Esophagus muscularis mucosa (tissue), 4 donors: Measurements from ENCODE around the gene C1QB. TPM values are rescaled to one million over a fixed set of nuclear protein-coding genes. Genes with fewer than 3 reads are reported as not detected.
"Not testable (repeated sequence)": the region's sequence is repeated elsewhere in the genome, so short reads cannot be mapped to it uniquely, and the experiment has no call there.

Experiments used
- DNase-seq: peaks from one replicate; pipeline ENCODE4 v3.0.0-alpha.2; 2017; ENCODE audit errors: extremely low spot score
- H3K27ac ChIP-seq, 4 donors: fragments of 200-600 bp; sonication (generic); replicated peaks in 1 of 4; 1 replicate in 3 of 4; 2 replicates in 1 of 4; pipeline ENCODE4 v1.5.1; 2016 to 2019; ENCODE audit warnings: mild to moderate bottlenecking in 1 of 4
- H3K27me3 ChIP-seq, 4 donors: fragments of 200-600 bp; sonication (generic); one replicate each; pipeline versions ENCODE4 v1.5.1 to v1.6.0; 2016 to 2019
- H3K36me3 ChIP-seq, 4 donors: fragments of 200-600 bp; sonication (generic); one replicate each; pipeline ENCODE4 v1.5.1; 2016 to 2019
- H3K4me1 ChIP-seq, 4 donors: fragments of 200-600 bp; sonication (generic); one replicate each; pipeline ENCODE4 v1.5.1; 2016 to 2019
- H3K4me3 ChIP-seq, 4 donors: fragments of 200-600 bp; sonication (generic); 1 replicate in 2 of 4; 2 replicates in 2 of 4; pipeline ENCODE4 v1.5.1; 2016 to 2019; ENCODE audit warnings: mild to moderate bottlenecking in 4 of 4, moderate library complexity in 1 of 4
- H3K9me3 ChIP-seq, 4 donors: fragments of 200-600 bp; sonication (generic); 1 replicate in 3 of 4; 2 replicates in 1 of 4; pipeline ENCODE4 v1.5.1; 2016 to 2019
- CTCF ChIP-seq, 3 experiments: fragments of 200-600 bp in 2 of 3; fragments of 450-650 bp in 1 of 3; sonication (generic) in 2 of 3; IDR thresholded peaks; one replicate each; pipeline ENCODE4 v1.5.1; 2017 to 2019; ENCODE audit warnings: antibody characterized with exemption in 3 of 3, mild to moderate bottlenecking in 2 of 3, moderate library complexity in 1 of 3
- EP300 ChIP-seq: sonication (generic); formaldehyde crosslinking; IDR thresholded peaks from one replicate; pipeline ENCODE4 v1.6.1; 2017; ENCODE audit warnings: antibody characterized with exemption
- POLR2A ChIP-seq: fragments of 450-650 bp; IDR thresholded peaks from one replicate; pipeline ENCODE4 v1.6.1; 2017; ENCODE audit warnings: antibody characterized with exemption, moderate library complexity, mild to moderate bottlenecking, low read depth
- POLR2AphosphoS5 ChIP-seq, 2 donors: sonication (generic); formaldehyde crosslinking; IDR thresholded peaks; one replicate each; pipeline ENCODE4 v1.6.1; 2017; ENCODE audit warnings: antibody characterized with exemption in 2 of 2
- WGBS: methylation state at CpG from one replicate; pipeline ENCODE4 v1.1.5; 2018; 5-methylcytosine and 5-hydroxymethylcytosine counted together
- intact Hi-C: fragments of 100-400 bp; cut with DNase I; formaldehyde crosslinking; loops from one replicate; pipeline ENCODE4 v1.15.1; 2023
- total RNA-seq, 4 donors: library from RNA; depleted of rRNA; stranded (reverse); fragments of >200 nt; gene quantifications; one replicate each; pipeline versions ENCODE4 v1.1.0 to v1.2.1, GENCODE V29; 2016

Gene C1QB
- total RNA-seq, 4 donors from 2014 or later = 254 to 583 (median 288) TPM

GRCh38 chr1:22673486-22674409, 20.7 kb downstream of the C1QB start:
- no peaks in the 10 kb centered on the region for H3K9me3 ChIP-seq
- intact Hi-C loops = no loop called here
- H3K27me3 ChIP-seq = peaks cover 0 to 89% (median 11%) of the 10 kb centered on the region in 4 donors

GRCh38 chr1:22674410-22674749, 21.3 kb downstream of the C1QB start:
- no peaks in the 10 kb centered on the region for H3K9me3 ChIP-seq
- H3K36me3 ChIP-seq = no peaks in the 10 kb centered on the region
- H3K27ac ChIP-seq = no peak overlapping the region
- H3K4me3 ChIP-seq = no peak overlapping the region
- no peak for DNase-seq
- 61% methylated on average over 1 of the region's 1 CpG for WGBS
- intact Hi-C loops = no loop called here
- no peak for TF ChIP-seq CTCF (IDR thresholded peaks at IDR 0.05)
- no peak for TF ChIP-seq POLR2AphosphoS5 (IDR thresholded peaks at IDR 0.05)
- no peak for TF ChIP-seq POLR2A
- no peak for TF ChIP-seq EP300
- peaks cover 0 to 86% (median 11%) of the 10 kb centered on the region in 4 donors for H3K27me3 ChIP-seq
- H3K4me1 ChIP-seq = no peaks in the 10 kb centered on the region

More at GRCh38 chr1:22673486-22674409, 20.7 kb downstream of the C1QB start:
- 32% methylated on average over 16 of the region's 17 CpGs for WGBS
- Histone ChIP-seq H3K4me1 (no peaks in the 10 kb centered on the region), H3K27ac (no peak overlapping the region), H3K4me3 (no peak overlapping the region), H3K36me3 (no peaks in the 10 kb centered on the region)
- TF ChIP-seq EP300 (no peak), CTCF (IDR thresholded peaks at IDR 0.05) (peak; percentile 43 to 46 (median 44)), POLR2AphosphoS5 (IDR thresholded peaks at IDR 0.05) (no peak)
- DNase-seq = no peak

- H3K36me3 ChIP-seq, DNase-seq, H3K4me3 ChIP-seq, H3K9me3 ChIP-seq, H3K4me1 ChIP-seq, H3K27ac ChIP-seq, intact Hi-C loops: not testable (repeated sequence)
- 93% methylated on average over 15 of the region's 15 CpGs for WGBS
- peaks cover 0 to 69% (median 11%) of the 10 kb centered on the region in 4 donors for H3K27me3 ChIP-seq
Observed at GRCh38 chr1:22676151-22676550, 23.1 kb downstream of the C1QB start.

- intact Hi-C loops = no loop called here
- no peak overlapping the region for H3K4me3 ChIP-seq
- WGBS = 81% methylated on average over 33 of the region's 37 CpGs
- no peaks in the 10 kb centered on the region for H3K9me3 ChIP-seq
- no peaks in the 10 kb centered on the region for H3K4me1 ChIP-seq
- H3K27ac ChIP-seq = no peak overlapping the region
- H3K36me3 ChIP-seq = no peaks in the 10 kb centered on the region
- H3K27me3 ChIP-seq = peaks cover 0 to 62% (median 11%) of the 10 kb centered on the region in 4 donors
- DNase-seq = no peak
- TF ChIP-seq POLR2A (no peak), EP300 (no peak), CTCF (IDR thresholded peaks at IDR 0.05) (no peak), POLR2AphosphoS5 (IDR thresholded peaks at IDR 0.05) (no peak)
Observed at GRCh38 chr1:22676916-22677583, 24.0 kb downstream of the C1QB start.
